Endothelial cell of umbilical vein (primary cell): ENCODE measurements around the gene ARTN. TPM values are rescaled to one million over a fixed set of nuclear protein-coding genes. Genes with fewer than 3 reads are reported as not detected.

Experiments
- BruUV-seq: library from RNA; stranded (reverse); fragments of 400-500 nt; replicated peaks from 2 replicates; lab custom pipeline; 2021; lab: Mats Ljungman, UMichigan
- CTCF ChIA-PET: fragments of 300-600, 350-600 bp; sonication (Branson Sonifier 250); formaldehyde crosslinking; loops from one replicate; lab custom pipeline; 2021; ENCODE audit warnings: antibody characterized with exemption, inconsistent platforms; lab: Charles Lee
- POLR2A ChIA-PET: fragments of 300-600, 350-600 bp; sonication (Branson Sonifier 250); formaldehyde crosslinking; loops from one replicate; lab custom pipeline; 2021; ENCODE audit warnings: antibody characterized with exemption, inconsistent platforms; lab: Charles Lee
- DNase-seq: peaks from one replicate; pipeline ENCODE4 v3.0.0-alpha.2; 2011; ENCODE audit warnings: low read depth, low spot score
- FAIRE-seq: peaks from 2 replicates; lab custom pipeline; 2011; peaks lifted over from hg19 to GRCh38; lab: Jason Lieb, UNC
- H2AFZ ChIP-seq: 2 replicates; pipeline ENCODE4 v1.6.0; 2012; ENCODE audit warnings: low read depth, low read length, control low read depth, inconsistent platforms
- H3K27ac ChIP-seq: 2 replicates; pipeline ENCODE4 v1.5.1; 2011; ENCODE audit warnings: low read depth, mild to moderate bottlenecking, control low read depth, low read length, moderate library complexity; ENCODE audit not compliant: insufficient read depth
- H3K27me3 ChIP-seq, 2 experiments: 2 replicates each; pipeline versions ENCODE4 v1.6.0 to v1.6.1; 2011; ENCODE audit warnings: low read length in 2 of 2, mixed read lengths in 1 of 2; ENCODE audit not compliant: control insufficient read depth in 2 of 2, insufficient read depth in 2 of 2
- H3K36me3 ChIP-seq, 2 experiments: 2 replicates in 1 of 2; 3 replicates in 1 of 2; pipeline ENCODE4 v1.5.1; 2011; ENCODE audit warnings: low read length in 2 of 2, mild to moderate bottlenecking in 1 of 2, moderate library complexity in 1 of 2; ENCODE audit not compliant: control insufficient read depth in 2 of 2, insufficient read depth in 2 of 2; ENCODE audit errors: extremely low read depth in 1 of 2
- H3K4me1 ChIP-seq: 3 replicates; pipeline ENCODE4 v1.5.1; 2011; ENCODE audit warnings: mild to moderate bottlenecking, low read length; ENCODE audit not compliant: control insufficient read depth, insufficient read depth; ENCODE audit errors: extremely low read depth
- H3K4me2 ChIP-seq: 2 replicates; pipeline ENCODE4 v1.6.1; 2011; ENCODE audit warnings: low read length, control low read depth, mixed read lengths; ENCODE audit not compliant: insufficient read depth
- H3K4me3 ChIP-seq, 3 experiments: fragments of 200-600 bp in 1 of 3; sonication (generic), shearing (Covaris generic) in 1 of 3; replicated peaks in 1 of 3; 2 replicates each; pipeline ENCODE4 v1.5.1; 2011 to 2016; ENCODE audit warnings: control low read depth in 3 of 3, low read length in 3 of 3, mild to moderate bottlenecking in 2 of 3, inconsistent platforms in 1 of 3, low read depth in 1 of 3, moderate library complexity in 1 of 3; ENCODE audit not compliant: insufficient read depth in 1 of 3
- H3K79me2 ChIP-seq: 2 replicates; pipeline ENCODE4 v1.6.0; 2012; ENCODE audit warnings: low read length, inconsistent platforms; ENCODE audit not compliant: control insufficient read depth, insufficient read depth
- H3K9ac ChIP-seq: replicated peaks from 2 replicates; pipeline ENCODE3; 2011; ENCODE audit warnings: low read length, control low read depth; ENCODE audit not compliant: insufficient read depth; ENCODE audit errors: extremely low read depth
- H3K9me1 ChIP-seq: replicated peaks from 3 replicates; pipeline ENCODE4 v1.6.0; 2011; ENCODE audit warnings: mild to moderate bottlenecking, low read length; ENCODE audit not compliant: control insufficient read depth, insufficient read depth; ENCODE audit errors: extremely low read depth
- H3K9me3 ChIP-seq: replicated peaks from 2 replicates; pipeline ENCODE4 v1.5.1; 2012; ENCODE audit warnings: low read length, inconsistent platforms; ENCODE audit not compliant: control insufficient read depth, insufficient read depth
- H4K20me1 ChIP-seq: replicated peaks from 2 replicates; pipeline ENCODE3; 2011; ENCODE audit warnings: mild to moderate bottlenecking, low read length; ENCODE audit not compliant: control insufficient read depth, insufficient read depth; ENCODE audit errors: extremely low read depth
- CTCF ChIP-seq, 2 donors: IDR thresholded peaks; 1 replicate in 1 of 2; 2 replicates in 1 of 2; pipeline ENCODE4 v1.5.1; 2011; ENCODE audit warnings: low read length in 2 of 2, mild to moderate bottlenecking in 2 of 2, moderate library complexity in 2 of 2, control low read depth in 1 of 2, inconsistent platforms in 1 of 2, low read depth in 1 of 2; ENCODE audit not compliant: insufficient read depth in 1 of 2; ENCODE audit errors: extremely low read depth in 1 of 2
- EZH2 ChIP-seq: IDR thresholded peaks from 2 replicates; pipeline ENCODE4 v1.6.1; 2012; ENCODE audit warnings: borderline replicate concordance, low read depth, mild to moderate bottlenecking, moderate library complexity, low read length, inconsistent platforms; ENCODE audit not compliant: severe bottlenecking
- FOS ChIP-seq: IDR thresholded peaks from 2 replicates; pipeline ENCODE4 v1.6.1; 2011; ENCODE audit warnings: mild to moderate bottlenecking, low read length, moderate library complexity, borderline replicate concordance; ENCODE audit not compliant: insufficient read depth
- GATA2 ChIP-seq: IDR thresholded peaks from 2 replicates; pipeline ENCODE4 v1.7.0; 2011; ENCODE audit warnings: low read depth, mild to moderate bottlenecking, moderate library complexity, mixed read lengths, low read length; ENCODE audit not compliant: insufficient read length, insufficient read depth
- JUN ChIP-seq: IDR thresholded peaks from 2 replicates; pipeline ENCODE4 v1.6.1; 2011; ENCODE audit warnings: borderline replicate concordance, low read depth; ENCODE audit not compliant: insufficient read length, insufficient read depth
- MYC ChIP-seq: IDR thresholded peaks from one replicate; pipeline ENCODE4 v1.6.1; 2011; ENCODE audit warnings: mild to moderate bottlenecking, low read depth, low read length
- POLR2A ChIP-seq: IDR thresholded peaks from 2 replicates; pipeline ENCODE4 v1.6.1; 2012; ENCODE audit warnings: low read depth, mild to moderate bottlenecking, control low read depth, low read length
- POLR2AphosphoS5 ChIP-seq: IDR thresholded peaks from 2 replicates; pipeline ENCODE4 v1.6.1; 2012; ENCODE audit warnings: low read depth, mild to moderate bottlenecking, control low read depth, low read length, moderate library complexity; ENCODE audit not compliant: insufficient read depth
- dilution Hi-C: fragments of 300-500 bp; cut with MboI; formaldehyde crosslinking; loops from one replicate; pipeline ENCODE4 v1.15.0; 2019; ENCODE audit warnings: low sequenced_read_pairs; ENCODE audit not compliant: extremely low pct_ligation_motif_present
- intact Hi-C: fragments of 100-400 bp; cut with micrococcal nuclease; formaldehyde crosslinking; loops from one replicate; pipeline ENCODE4 v1.10.0; 2022
- polyA plus RNA-seq, 4 experiments: library from polyadenylated mRNA; depleted of rRNA in 3 of 4; stranded (reverse) in 3 of 4; unstranded in 1 of 4; fragments of >200 nt; gene quantifications; 2 replicates each; pipeline versions ENCODE4 v1.2.1 to v1.2.3, GENCODE V29; 2011 to 2012; ENCODE audit warnings: missing spikeins in 1 of 4
- total RNA-seq: library from RNA; stranded (reverse); gene quantifications from 2 replicates; pipeline ENCODE4 v1.2.3, GENCODE V29; 2021
- TF ChIP-seq, protein P1 (sequence below): IDR thresholded peaks from 2 replicates; pipeline ENCODE4 v1.6.1; 2011; ENCODE audit not compliant: insufficient read depth, insufficient read length

ARTN gene
- total and polyA plus RNA-seq, 2 donors (not counting 3 experiments of a cell fraction or from before 2014, with no cell fraction given), result 0.11 to 0.18 TPM

GRCh38 chr1:43902058-43902831, 31.4 kb upstream of the ARTN start:
- H3K27me3 ChIP-seq, result no peaks in the 10 kb centered on the region
- FAIRE-seq (no peak), DNase-seq (no peak)
- H3K27ac ChIP-seq, result no peak overlapping the region
- H3K9me1 ChIP-seq, result no peaks in the 10 kb centered on the region
- dilution Hi-C loops (no loop called here), intact Hi-C loops (no loop called here)
- H4K20me1 ChIP-seq, result no peaks in the 10 kb centered on the region
- H3K4me1 ChIP-seq, result no peaks in the 10 kb centered on the region
- BruUV-seq, result no TSS peak
- CTCF ChIA-PET, result interaction anchor here (1.1 to 2.4 kb wide), 2 partner anchors 32 to 139 kb away, joined by 4 to 12 read pairs; no protein-coding TSS in a partner anchor
- no peak overlapping the region for H3K4me3 ChIP-seq
- peaks cover 0 to 13% of the 10 kb centered on the region in 2 experiments for H3K36me3 ChIP-seq
- no peaks in the 10 kb centered on the region for H3K9me3 ChIP-seq
- no peaks in the 10 kb centered on the region for H3K79me2 ChIP-seq
- TF ChIP-seq CTCF (IDR thresholded peaks at IDR 0.05; ENCODE audit: extremely low read depth in 1 of 2, insufficient read depth in 1 of 2, low read depth in 1 of 2, low read length in 2 of 2) (no peak), POLR2AphosphoS5 (no peak), POLR2A (no peak), FOS (no peak), JUN (no peak), EZH2 (no peak), GATA2 (no peak), MYC (no peak)
- TF ChIP-seq, protein P1, sequence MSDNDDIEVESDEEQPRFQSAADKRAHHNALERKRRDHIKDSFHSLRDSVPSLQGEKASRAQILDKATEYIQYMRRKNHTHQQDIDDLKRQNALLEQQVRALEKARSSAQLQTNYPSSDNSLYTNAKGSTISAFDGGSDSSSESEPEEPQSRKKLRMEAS, result no peak
- H3K4me2 ChIP-seq, result no peak overlapping the region
- POLR2A ChIA-PET, result no interaction called here
- H2AFZ ChIP-seq, result no peak overlapping the region
- H3K9ac ChIP-seq, result no peak overlapping the region
